ENCODE results near the gene HS3ST4.

DNA sequence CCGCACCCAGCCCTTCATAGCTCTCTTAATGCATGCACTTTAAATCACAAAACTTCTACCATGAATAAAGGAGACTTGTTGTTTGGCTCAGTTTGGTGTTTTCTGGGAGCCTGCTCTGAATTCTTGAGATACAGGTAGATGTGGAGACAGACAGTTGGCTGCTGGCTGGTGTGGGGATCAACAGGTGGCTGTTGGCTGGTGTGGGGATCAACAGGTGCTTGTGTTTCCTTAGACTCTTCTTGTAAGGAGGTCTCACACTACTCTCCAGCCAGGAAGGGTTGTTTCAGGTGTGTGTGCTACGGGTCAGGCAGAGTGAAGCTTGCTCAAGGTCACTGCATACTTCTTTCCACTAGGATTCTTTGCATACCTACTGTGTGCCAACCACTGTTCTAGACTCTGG lies 265.9 kb downstream of the HS3ST4 start:
- TF ChIP-seq, protein P1, sequence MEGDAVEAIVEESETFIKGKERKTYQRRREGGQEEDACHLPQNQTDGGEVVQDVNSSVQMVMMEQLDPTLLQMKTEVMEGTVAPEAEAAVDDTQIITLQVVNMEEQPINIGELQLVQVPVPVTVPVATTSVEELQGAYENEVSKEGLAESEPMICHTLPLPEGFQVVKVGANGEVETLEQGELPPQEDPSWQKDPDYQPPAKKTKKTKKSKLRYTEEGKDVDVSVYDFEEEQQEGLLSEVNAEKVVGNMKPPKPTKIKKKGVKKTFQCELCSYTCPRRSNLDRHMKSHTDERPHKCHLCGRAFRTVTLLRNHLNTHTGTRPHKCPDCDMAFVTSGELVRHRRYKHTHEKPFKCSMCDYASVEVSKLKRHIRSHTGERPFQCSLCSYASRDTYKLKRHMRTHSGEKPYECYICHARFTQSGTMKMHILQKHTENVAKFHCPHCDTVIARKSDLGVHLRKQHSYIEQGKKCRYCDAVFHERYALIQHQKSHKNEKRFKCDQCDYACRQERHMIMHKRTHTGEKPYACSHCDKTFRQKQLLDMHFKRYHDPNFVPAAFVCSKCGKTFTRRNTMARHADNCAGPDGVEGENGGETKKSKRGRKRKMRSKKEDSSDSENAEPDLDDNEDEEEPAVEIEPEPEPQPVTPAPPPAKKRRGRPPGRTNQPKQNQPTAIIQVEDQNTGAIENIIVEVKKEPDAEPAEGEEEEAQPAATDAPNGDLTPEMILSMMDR (IDR thresholded peaks at IDR 0.05): no peak
- TF ChIP-seq POLR2AphosphoS5 (IDR thresholded peaks at IDR 0.05) (no peak), POLR2A (IDR thresholded peaks at IDR 0.05) (no peak)
